Rectal smooth muscle tissue (tissue), 1 donor: ENCODE measurements around the gene DCDC2B.

Experiments
- H3K27ac ChIP-seq: one replicate; pipeline ENCODE4 v1.7.0; 2013; ENCODE audit warnings: low read depth, low read length, inconsistent platforms
- H3K27me3 ChIP-seq: one replicate; pipeline ENCODE4 v1.7.0; 2013; ENCODE audit warnings: low read length; ENCODE audit not compliant: control insufficient read depth, insufficient read depth
- H3K36me3 ChIP-seq: one replicate; pipeline ENCODE4 v1.7.0; 2013; ENCODE audit warnings: low read length; ENCODE audit not compliant: control insufficient read depth, insufficient read depth
- H3K4me1 ChIP-seq: one replicate; pipeline ENCODE4 v1.7.0; 2013; ENCODE audit warnings: low read length; ENCODE audit not compliant: control insufficient read depth, insufficient read depth
- H3K4me3 ChIP-seq: one replicate; pipeline ENCODE4 v1.7.0; 2013; ENCODE audit warnings: low read length
- H3K9ac ChIP-seq: one replicate; pipeline ENCODE4 v1.7.0; 2013; ENCODE audit warnings: low read length

Gene DCDC2B

DNA sequence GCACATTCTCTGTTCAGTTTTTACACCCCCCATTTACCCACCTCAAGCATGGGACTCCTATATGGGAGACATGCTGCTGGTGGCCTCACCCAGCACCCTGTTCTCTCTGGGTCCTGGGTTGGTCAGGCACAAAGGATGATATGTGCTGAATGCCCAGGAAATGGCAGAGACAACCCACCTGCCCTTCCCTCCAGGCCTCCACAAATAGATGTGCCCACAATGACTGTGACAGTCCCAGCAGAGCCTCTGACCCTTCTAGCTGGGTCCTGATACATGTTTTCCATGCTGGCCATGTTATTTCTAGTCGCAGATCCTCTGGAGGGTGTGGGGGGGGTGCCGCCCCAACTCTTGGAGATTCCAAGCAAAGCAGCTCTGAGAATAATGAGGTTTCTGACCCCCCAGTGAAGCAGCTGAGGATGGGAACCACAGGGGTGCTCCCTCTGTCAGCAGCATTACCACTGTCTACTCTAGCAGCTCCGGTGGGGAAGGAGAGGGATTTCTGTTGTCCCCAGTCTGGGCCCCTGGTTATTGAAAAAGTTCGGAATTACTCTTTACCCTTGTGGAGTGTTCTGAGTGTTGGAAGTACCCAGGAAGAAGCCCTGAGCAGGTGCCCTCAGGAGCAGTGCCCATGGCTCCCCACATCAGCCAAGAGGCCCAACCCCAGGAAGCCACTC is 9.7 kb upstream of the DCDC2B start:
- Histone ChIP-seq H3K4me3 (no peak overlapping the region), H3K36me3 (peaks cover 19% of the 10 kb centered on the region), H3K27ac (no peak overlapping the region), H3K27me3 (no peaks in the 10 kb centered on the region), H3K4me1 (peaks cover 18% of the 10 kb centered on the region), H3K9ac (no peak overlapping the region)

GRCh38 chr1:32199717-32200072 is 9.2 kb upstream of the DCDC2B start:
- Histone ChIP-seq H3K27ac (peak overlapping the region; percentile 91), H3K36me3 (peaks cover 16% of the 10 kb centered on the region), H3K4me1 (peaks cover 18% of the 10 kb centered on the region), H3K9ac (no peak overlapping the region), H3K27me3 (no peaks in the 10 kb centered on the region), H3K4me3 (peak overlapping the region; percentile 74)

- Histone ChIP-seq H3K9ac (peak within 1 kb of the TSS; percentile 53), H3K27me3 (no peaks in the 10 kb centered on the region), H3K4me1 (peaks cover 21% of the 10 kb centered on the region), H3K27ac (peak within 1 kb of the TSS; percentile 91), H3K4me3 (peak within 1 kb of the TSS; percentile 74), H3K36me3 (peaks cover 9% of the 10 kb centered on the region)
These were observed 8.5 kb upstream of the DCDC2B start, which contains the start of gene CCDC28B for GRCh38 chr1:32200226-32201010. Gene CCDC28B, plus strand, starts transcription at chr1:32200595. Its CDS starts 1,341 bp downstream, at chr1:32201936.

GRCh38 chr1:32201011-32201855 is 7.7 kb upstream of the DCDC2B start:
- Histone ChIP-seq H3K27ac (peak overlapping the region; percentile 91), H3K4me1 (peaks cover 26% of the 10 kb centered on the region), H3K36me3 (peaks cover 6% of the 10 kb centered on the region), H3K27me3 (no peaks in the 10 kb centered on the region), H3K9ac (peak overlapping the region; percentile 10), H3K4me3 (peak overlapping the region; percentile 74)

GRCh38 chr1:32204943-32205361 is 3.9 kb upstream of the DCDC2B start:
- no peak overlapping the region for H3K27ac ChIP-seq
- peaks cover 21% of the 10 kb centered on the region for H3K4me1 ChIP-seq
- no peaks in the 10 kb centered on the region for H3K27me3 ChIP-seq
- no peaks in the 10 kb centered on the region for H3K36me3 ChIP-seq
- peak overlapping the region; percentile 94 for H3K9ac ChIP-seq
- peak overlapping the region; percentile 88 for H3K4me3 ChIP-seq

- Histone ChIP-seq H3K36me3 (no peaks in the 10 kb centered on the region), H3K27ac (no peak within 1 kb of the TSS), H3K27me3 (no peaks in the 10 kb centered on the region), H3K4me1 (peaks cover 19% of the 10 kb centered on the region), H3K4me3 (peak within 1 kb of the TSS; percentile 88), H3K9ac (peak within 1 kb of the TSS; percentile 94)
These were observed 3.2 kb upstream of the DCDC2B start, which contains the start of gene IQCC for GRCh38 chr1:32205401-32206370. Gene IQCC, plus strand, starts transcription at chr1:32205671. Its CDS starts 11 bp downstream, at chr1:32205682.

DNA sequence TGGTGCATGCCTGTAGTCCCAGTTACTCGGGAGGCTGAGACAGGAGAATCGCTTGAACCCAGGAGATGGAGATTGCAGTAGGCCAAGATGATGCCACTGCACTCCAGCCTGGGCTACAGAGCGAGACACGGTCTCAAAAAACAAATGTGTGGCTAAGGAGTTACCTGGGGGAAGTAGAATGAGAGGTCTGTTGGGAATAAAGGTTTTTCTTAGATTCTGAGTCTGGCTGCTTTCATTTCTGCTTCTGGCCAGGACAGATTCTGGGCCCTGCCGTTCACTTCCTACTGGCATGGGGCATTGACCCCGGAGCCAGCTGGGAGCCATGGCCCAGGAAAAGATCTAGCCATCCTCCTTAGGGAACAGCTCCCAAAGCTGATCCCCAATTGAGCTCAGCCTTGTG is 420 bp upstream of the DCDC2B start:
- Histone ChIP-seq H3K4me1 (peaks cover 10% of the 10 kb centered on the region), H3K36me3 (no peaks in the 10 kb centered on the region), H3K27me3 (no peaks in the 10 kb centered on the region), H3K27ac (no peak overlapping the region), H3K4me3 (no peak overlapping the region), H3K9ac (no peak overlapping the region)

- Histone ChIP-seq H3K36me3 (peaks cover 20% of the 10 kb centered on the region), H3K9ac (no peak overlapping the region), H3K27me3 (no peaks in the 10 kb centered on the region), H3K4me3 (no peak overlapping the region), H3K4me1 (peaks cover 2% of the 10 kb centered on the region), H3K27ac (no peak overlapping the region)
These were observed 7.0 kb downstream of the DCDC2B start for GRCh38 chr1:32215629-32216480.

- Histone ChIP-seq H3K9ac (no peak overlapping the region), H3K36me3 (peaks cover 20% of the 10 kb centered on the region), H3K4me1 (peaks cover 7% of the 10 kb centered on the region), H3K4me3 (no peak overlapping the region), H3K27me3 (no peaks in the 10 kb centered on the region), H3K27ac (no peak overlapping the region)
These were observed 7.7 kb downstream of the DCDC2B start for GRCh38 chr1:32216566-32216965.

- H3K4me1 ChIP-seq = peaks cover 12% of the 10 kb centered on the region
- no peak overlapping the region for H3K27ac ChIP-seq
- peaks cover 20% of the 10 kb centered on the region for H3K36me3 ChIP-seq
These were observed 10.1 kb downstream of the DCDC2B start for GRCh38 chr1:32219022-32219421.

More at GRCh38 chr1:32219022-32219421, 10.1 kb downstream of the DCDC2B start:
- H3K4me3 ChIP-seq = no peak overlapping the region
- no peaks in the 10 kb centered on the region for H3K27me3 ChIP-seq
- H3K9ac ChIP-seq = no peak overlapping the region
